Stimulated activated CD8-positive, alpha-beta memory T cell treated with anti-CD3 and anti-CD28 coated beads, Interleukin-15, amount 100 ng/mL, for 48 hours (primary cell): ENCODE results near the gene MLPH.
A peak's percentile ranks its signal among the peaks of the same experiment; 100 is the strongest.

Experiments
- DNase-seq, 2 donors: peaks; one replicate each; pipeline ENCODE4 v3.0.0-alpha.2; 2020; ENCODE audit warnings: low read depth in 2 of 2

Gene MLPH

GRCh38 chr2:237498341-237498740 is 11.3 kb downstream of the MLPH start:
- no peak for DNase-seq

DNA sequence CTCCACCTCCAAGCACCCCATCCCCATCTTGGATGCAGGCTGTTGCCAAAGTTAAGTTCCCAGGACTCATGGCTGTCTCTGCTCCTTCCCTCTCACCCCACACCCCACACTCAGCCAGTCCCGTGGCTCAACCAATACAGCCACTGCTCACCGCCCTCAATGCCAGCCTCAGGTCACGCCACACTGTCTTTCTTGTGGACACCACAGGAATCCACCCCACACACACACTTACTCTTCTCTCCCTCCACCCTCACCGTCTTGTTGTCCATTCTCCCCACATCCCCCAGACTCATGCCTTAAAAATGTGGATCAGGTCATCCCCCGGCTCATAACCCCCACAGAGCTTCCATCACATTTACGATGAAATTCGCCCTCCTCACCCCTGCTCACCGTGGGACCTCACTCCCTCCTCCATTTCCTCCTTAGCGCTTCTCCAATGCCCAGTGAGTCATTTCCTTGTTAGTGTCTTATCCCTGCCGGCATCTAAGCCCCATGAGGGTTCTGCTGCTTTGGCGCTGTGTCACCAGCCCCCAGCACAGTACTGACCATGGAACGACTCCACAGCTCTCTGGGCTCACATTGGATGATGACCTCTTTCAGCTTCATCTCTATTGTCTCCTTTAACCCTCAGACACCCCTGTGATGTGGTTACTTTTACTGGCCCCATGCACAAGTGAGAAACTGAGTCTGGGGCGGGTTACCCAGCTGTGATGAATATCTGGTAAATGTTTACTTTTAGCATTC is 13.8 kb downstream of the MLPH start:
- no peak for DNase-seq

DNA sequence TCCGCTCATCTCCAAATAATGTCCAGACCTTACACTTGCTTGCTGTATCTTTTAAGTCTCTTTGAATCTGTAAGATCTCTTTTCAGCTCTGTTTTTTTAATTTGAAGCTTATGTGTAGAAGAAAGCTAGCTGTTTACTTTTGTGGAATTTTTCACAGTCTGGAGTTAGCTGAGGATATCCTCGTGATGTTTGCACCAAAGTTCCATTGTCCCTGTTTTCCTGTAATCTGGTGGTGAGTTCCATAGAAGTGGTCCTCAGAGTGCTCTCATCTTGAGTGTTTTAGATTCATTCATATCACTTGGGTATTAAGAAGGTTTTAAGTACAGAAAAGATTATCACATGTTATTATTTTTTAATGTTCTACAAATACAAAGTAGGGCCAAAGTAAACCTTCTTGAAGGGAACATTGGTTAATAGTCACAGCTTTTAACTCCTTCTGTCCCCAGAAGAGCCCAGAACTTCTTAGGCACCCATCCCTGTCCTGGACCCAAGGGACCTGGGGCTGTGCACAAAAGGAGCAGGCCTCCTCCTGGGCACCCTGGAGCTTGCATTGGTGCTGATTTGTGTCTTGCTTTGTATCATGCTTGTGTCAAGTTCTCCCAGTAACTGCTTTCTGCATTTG is 15.0 kb downstream of the MLPH start:
- DNase-seq, result no peak

DNA sequence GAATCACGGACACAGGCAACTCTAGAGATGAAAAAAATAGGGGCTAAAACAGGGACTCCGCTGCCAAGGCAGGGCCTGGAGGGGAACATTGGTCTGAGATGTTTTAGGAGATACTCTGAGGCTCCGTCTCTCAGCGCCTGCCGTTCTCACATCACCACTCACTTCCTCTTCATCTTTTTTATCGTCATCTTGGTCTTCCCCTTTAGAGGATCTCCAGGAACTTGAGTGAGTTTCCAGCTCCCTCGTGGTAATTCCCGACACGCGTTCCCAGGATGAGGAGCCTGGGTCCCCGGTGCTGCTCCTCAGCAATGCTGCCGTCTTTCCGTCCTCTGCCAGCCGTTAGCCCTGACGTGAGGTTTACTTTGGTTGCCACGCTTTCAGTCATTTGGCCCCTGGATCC is 16.1 kb downstream of the MLPH start:
- no peak for DNase-seq

- no peak for DNase-seq
Measured at GRCh38 chr2:237505188-237505939, 18.3 kb downstream of the MLPH start.

DNA sequence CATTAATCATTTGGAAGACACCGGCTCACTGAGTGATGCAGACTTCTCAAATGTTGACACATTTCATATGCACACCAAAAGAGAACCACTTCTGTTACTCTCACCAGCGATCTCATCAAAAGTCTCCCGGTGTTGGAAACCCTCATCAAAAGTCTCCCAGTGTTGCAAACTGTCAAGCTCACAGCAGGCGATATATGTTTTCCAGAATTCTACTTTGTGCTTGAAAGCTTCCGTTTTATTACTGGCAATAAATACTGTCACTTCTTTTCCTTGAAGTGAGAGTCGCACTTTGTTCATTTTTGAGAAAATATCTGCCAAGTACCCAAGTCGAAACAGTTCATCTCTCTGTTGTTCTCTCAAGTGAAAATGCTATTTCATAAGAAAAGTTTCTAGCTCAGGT is 20.5 kb downstream of the MLPH start:
- no peak for DNase-seq

GRCh38 chr2:237508361-237508760 is 21.3 kb downstream of the MLPH start:
- no peak for DNase-seq

GRCh38 chr2:237509151-237509550 is 22.1 kb downstream of the MLPH start:
- DNase-seq, result no peak

GRCh38 chr2:237509905-237510304 is 22.9 kb downstream of the MLPH start:
- no peak for DNase-seq

DNA sequence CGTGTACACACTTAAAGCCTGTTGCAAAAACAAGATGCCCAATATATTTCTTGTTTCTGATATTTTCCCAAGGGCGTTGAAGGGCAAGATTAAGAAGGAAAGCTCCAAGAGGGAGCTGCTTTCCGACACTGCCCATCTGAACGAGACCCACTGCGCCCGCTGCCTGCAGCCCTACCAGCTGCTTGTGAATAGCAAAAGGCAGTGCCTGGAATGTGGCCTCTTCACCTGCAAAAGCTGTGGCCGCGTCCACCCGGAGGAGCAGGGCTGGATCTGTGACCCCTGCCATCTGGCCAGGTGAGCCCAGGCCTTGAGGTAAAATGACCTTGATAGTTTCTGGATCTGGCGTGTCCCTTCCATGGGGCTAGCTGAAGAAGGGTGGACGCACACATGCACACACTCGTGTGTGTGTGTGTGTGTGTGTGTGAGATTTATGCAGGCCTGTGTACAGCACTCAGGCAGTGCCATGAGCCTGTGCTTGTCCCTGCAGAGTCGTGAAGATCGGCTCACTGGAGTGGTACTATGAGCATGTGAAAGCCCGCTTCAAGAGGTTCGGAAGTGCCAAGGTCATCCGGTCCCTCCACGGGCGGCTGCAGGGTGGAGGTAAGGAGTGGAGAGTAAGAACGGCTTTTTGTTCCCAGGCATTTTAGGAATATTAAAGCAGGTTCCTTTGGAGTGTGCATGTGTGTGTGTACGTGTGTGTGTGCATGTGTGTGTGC is 23.6 kb downstream of the MLPH start:
- DNase-seq, result no peak

DNA sequence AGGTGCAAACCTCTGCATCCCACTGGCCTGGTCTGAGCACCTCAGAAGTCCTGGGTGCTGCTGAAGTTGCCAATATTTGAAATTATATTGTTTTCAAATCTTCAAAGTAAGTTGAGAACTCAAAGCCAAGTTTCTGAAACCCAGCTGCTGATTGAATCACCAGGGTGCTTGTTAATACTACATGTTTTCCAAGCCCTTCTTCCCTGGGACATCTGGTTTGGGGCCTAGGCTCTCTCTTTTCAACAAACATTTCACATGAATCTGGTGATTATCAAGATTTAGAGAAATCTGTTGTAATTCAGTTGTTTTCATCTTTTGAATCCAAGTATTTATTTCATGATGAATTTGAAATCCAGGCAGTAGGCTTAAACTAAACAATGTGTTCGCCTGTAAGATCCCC is 24.4 kb downstream of the MLPH start:
- no peak for DNase-seq

- DNase-seq, result no peak
Measured at GRCh38 chr2:237511885-237512405, 24.9 kb downstream of the MLPH start.

DNA sequence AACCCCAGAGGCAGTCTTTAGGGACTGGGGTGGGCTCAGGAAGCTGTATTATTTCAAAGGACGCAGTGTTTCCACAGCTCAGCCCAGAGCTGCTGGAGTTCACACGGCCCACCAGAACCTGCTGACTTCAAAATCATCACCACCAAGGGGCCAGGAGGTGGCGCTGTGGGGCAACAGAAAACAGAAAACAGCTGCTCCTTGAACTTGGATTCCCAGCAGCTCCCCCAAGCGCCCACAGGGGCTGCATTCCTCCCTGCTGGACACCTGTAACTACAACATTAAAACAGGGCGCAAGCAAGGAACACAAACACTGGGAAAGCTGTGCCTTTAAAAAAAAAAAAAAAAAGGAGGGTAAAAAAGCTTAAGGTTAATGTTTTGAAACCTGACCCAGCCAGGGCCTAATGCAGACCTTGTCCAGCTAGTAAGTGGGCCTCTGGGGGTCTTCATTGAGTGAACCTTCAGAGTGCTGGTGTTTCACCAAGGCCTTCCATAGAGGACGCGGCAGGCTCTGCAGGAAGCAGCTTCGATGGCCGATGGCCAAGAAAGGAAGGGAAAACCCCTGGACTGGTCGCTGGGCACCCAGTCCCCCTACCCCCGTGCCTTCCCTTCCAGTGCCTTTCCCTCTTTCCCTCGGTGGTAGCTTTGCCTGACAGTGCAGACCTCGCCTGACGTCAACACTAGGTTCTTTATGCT is 25.9 kb downstream of the MLPH start:
- peak; percentile 52 to 65 for DNase-seq

DNA sequence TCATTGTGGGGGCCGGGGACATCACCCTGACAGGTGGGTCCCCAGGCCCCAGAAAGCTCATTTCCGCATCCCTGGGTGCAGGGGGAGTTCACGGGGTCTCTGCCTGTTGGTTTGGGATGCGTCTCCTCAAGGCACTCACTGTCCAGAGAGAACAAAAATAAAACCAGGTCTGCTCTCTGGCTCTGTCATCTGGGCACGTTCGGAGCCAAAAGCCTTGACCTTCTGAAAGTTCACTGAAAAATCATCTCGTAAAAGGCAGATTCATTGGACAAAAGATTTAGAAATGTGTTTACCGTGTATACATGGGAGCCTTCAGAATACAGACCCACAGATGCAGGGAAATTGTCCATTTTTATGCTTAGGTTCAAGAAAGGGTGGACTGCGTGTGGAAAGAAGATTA is 26.6 kb downstream of the MLPH start:
- DNase-seq, result no peak

DNA sequence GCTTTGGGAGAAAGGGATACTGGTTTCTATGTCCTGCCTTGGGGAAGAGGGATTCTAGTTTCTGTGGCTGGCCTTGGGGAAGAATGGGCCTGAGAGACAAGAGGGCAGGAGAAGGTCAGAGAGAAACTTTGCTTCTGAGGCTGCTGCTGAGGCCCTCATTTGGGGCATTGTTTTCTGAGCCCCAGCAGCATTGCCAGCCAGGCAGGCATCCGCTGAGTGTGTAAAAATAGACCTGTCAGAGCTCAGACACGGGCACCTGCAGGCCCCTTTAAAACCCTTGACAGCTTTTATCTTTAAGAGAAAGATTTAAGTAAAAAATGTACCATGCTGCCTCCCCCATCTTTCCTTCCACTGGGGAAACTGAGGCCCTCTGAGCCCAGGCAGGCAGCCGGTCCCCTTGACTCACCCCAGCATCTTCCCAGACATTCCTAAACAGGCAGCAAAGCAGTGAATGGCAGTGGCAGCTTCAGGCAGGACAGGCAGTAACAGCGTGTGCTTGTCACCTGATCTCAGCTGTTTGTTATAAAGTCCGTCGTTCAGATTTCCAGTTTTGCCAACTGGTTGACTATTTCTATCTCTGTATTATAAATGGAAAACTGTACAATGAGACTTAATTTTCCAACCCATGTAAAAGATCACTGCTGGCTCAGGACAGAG is 27.6 kb downstream of the MLPH start:
- no peak for DNase-seq

GRCh38 chr2:237515166-237515565 is 28.1 kb downstream of the MLPH start:
- DNase-seq, result no peak

GRCh38 chr2:237515621-237516275 is 28.7 kb downstream of the MLPH start:
- DNase-seq, result no peak

- no peak for DNase-seq
Measured at GRCh38 chr2:237517163-237517562, 30.1 kb downstream of the MLPH start.

DNA sequence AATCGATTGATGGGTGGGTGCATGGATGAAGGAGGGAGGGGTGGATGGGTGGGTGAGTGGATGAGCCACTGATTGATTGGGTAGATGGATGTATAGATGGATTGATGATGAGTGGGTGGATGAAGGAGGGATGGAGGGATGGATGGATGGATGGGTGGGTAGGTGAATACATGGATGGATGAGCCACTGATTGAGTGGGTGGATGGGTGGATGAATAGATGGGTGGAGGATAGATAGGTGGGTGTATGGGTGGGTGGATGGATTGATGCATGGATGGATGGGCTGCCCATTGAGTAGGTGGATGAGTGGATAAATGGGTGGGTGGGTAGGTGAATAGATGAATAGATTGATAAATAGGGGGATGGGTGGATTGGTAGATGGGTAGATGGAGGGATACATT is 30.9 kb downstream of the MLPH start:
- no peak for DNase-seq

DNA sequence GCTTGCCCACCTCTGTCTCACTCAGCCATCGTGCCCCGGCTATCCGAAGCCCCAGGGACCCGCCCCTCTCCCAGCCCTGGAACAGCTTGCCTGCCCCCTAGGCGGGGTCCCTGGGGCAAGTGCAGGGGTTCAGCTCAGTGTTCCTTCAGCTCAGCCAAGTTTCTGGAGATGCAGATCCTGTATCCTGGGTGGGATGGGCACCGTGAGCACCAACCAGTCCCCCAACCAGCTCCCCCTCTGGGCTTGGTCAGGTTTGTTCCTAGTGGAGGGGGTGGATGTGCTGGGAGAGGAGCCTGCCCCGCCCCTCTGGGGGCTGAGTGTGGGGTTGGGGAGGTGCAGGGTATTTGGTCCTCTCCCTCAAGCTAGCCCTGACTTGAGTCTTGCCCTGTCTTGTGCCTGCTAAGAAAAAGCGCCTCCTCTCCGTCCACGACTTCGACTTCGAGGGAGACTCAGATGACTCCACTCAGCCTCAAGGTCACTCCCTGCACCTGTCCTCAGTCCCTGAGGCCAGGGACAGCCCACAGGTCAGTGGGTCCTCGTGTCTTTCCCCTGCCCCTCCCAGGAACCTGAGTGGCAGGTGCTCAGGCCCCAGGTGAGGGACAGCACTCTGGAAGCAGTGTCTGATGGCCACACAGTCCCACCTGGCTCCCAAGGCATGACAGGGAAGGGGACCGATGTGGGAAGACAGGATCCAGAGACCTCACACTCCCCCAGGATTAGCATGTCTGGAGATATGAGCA is 32.6 kb downstream of the MLPH start:
- DNase-seq, result no peak
